CD4-positive, alpha-beta memory T cell (primary cell): ENCODE data around the gene TPO. TPM values are rescaled to one million over a fixed set of nuclear protein-coding genes. Genes with fewer than 3 reads are reported as not detected.

Source experiments
- CTCF ChIA-PET: fragments of 350-600 bp; sonication (Branson Sonifier 250); formaldehyde crosslinking; loops from one replicate; lab custom pipeline; 2021; ENCODE audit warnings: inconsistent platforms; ENCODE audit not compliant: partially characterized antibody; lab: Charles Lee
- POLR2A ChIA-PET: fragments of 350-600 bp; sonication (Branson Sonifier 250); formaldehyde crosslinking; loops from one replicate; lab custom pipeline; 2021; ENCODE audit not compliant: partially characterized antibody; lab: Charles Lee
- DNase-seq, 5 donors: peaks; one replicate each; pipeline versions ENCODE4 v3.0.0 to v3.0.0-alpha.2; 2020 to 2022; ENCODE audit warnings: mixed read lengths in 1 of 5
- H3K27ac ChIP-seq: one replicate; pipeline ENCODE4 v1.7.0; 2013; ENCODE audit warnings: low read depth, low read length
- H3K27me3 ChIP-seq: 2 replicates; pipeline ENCODE4 v1.7.0; 2013; ENCODE audit warnings: mild to moderate bottlenecking, low read length, moderate library complexity; ENCODE audit not compliant: insufficient read depth
- H3K36me3 ChIP-seq: 2 replicates; pipeline ENCODE4 v1.7.0; 2013; ENCODE audit warnings: mild to moderate bottlenecking, low read length, moderate library complexity; ENCODE audit not compliant: insufficient read depth
- H3K4me1 ChIP-seq: 2 replicates; pipeline ENCODE4 v1.7.0; 2013; ENCODE audit warnings: mild to moderate bottlenecking, low read length, moderate library complexity; ENCODE audit not compliant: insufficient read depth
- H3K4me3 ChIP-seq, 2 donors: one replicate each; pipeline ENCODE4 v1.7.0; 2013; ENCODE audit warnings: low read length in 2 of 2, mild to moderate bottlenecking in 1 of 2
- H3K9me3 ChIP-seq, 2 donors: one replicate each; pipeline ENCODE4 v1.7.0; 2013; ENCODE audit warnings: low read length in 2 of 2, control low read depth in 1 of 2; ENCODE audit not compliant: control insufficient read depth in 1 of 2
- H3K27ac Mint-ChIP-seq, 7 donors: one replicate each; pipeline ENCODE4 v1.8.0; 2020 to 2021; ENCODE audit warnings: mixed read lengths in 7 of 7, mild to moderate bottlenecking in 6 of 7, inconsistent platforms in 3 of 7, moderate library complexity in 3 of 7
- H3K27me3 Mint-ChIP-seq, 2 donors: one replicate each; pipeline ENCODE4 v1.8.0; 2020 to 2021; ENCODE audit warnings: mixed read lengths in 2 of 2
- H3K36me3 Mint-ChIP-seq, 2 donors: one replicate each; pipeline ENCODE4 v1.8.0; 2020 to 2021; ENCODE audit warnings: mixed read lengths in 2 of 2, inconsistent platforms in 1 of 2, mild to moderate bottlenecking in 1 of 2
- H3K4me1 Mint-ChIP-seq, 4 donors: one replicate each; pipeline ENCODE4 v1.8.0; 2020 to 2021; ENCODE audit warnings: mixed read lengths in 4 of 4, mild to moderate bottlenecking in 1 of 4
- H3K4me3 Mint-ChIP-seq, 8 donors: one replicate each; pipeline ENCODE4 v1.8.0; 2020 to 2021; ENCODE audit warnings: mixed read lengths in 8 of 8, mild to moderate bottlenecking in 7 of 8, moderate library complexity in 6 of 8, inconsistent platforms in 3 of 8
- H3K9me3 Mint-ChIP-seq, 8 donors: one replicate each; pipeline ENCODE4 v1.8.0; 2020 to 2021; ENCODE audit warnings: mixed read lengths in 8 of 8, mild to moderate bottlenecking in 5 of 8, inconsistent platforms in 3 of 8, moderate library complexity in 1 of 8
- intact Hi-C: fragments of 100-400 bp; cut with micrococcal nuclease; formaldehyde crosslinking; loops from one replicate; pipeline ENCODE4 v1.15.1; 2023
- polyA plus RNA-seq, 2 donors: library from polyadenylated mRNA; unstranded; fragments of 300-500 nt; fragmentation: Illumina TruSeq; gene quantifications; one replicate each; pipeline ENCODE4 v1.2.3, GENCODE V29; 2021
- total RNA-seq, 2 experiments: library from RNA; stranded (reverse); gene quantifications; one replicate each; pipeline ENCODE4 v1.2.3, GENCODE V29; 2021

The TPO gene
- total and polyA plus RNA-seq, 4 experiments from 2014 or later = 3.2 to 10.6 TPM; not detected in 2

- no peak for DNase-seq
- Mint-ChIP-seq H3K27me3 (peaks cover 0 to 7% of the 10 kb centered on the region in 2 donors), H3K4me3 (no peak overlapping the region), H3K27ac (no peak overlapping the region), H3K36me3 (no peaks in the 10 kb centered on the region), H3K4me1 (peaks cover 4 to 7% (median 5%) of the 10 kb centered on the region in 4 donors), H3K9me3 (peaks cover 0 to 20% (median 3%) of the 10 kb centered on the region in 8 donors)
- POLR2A ChIA-PET = no interaction called here
- CTCF ChIA-PET = no interaction called here
- no peaks in the 10 kb centered on the region for H3K27me3 ChIP-seq
- no peaks in the 10 kb centered on the region for H3K36me3 ChIP-seq
- no peaks in the 10 kb centered on the region for H3K4me1 ChIP-seq
- H3K27ac ChIP-seq = no peak overlapping the region
- H3K9me3 ChIP-seq = no peaks in the 10 kb centered on the region
- intact Hi-C loops = no loop called here
- H3K4me3 ChIP-seq = no peak overlapping the region
Observed at GRCh38 chr2:1393321-1393720, 19.9 kb upstream of the TPO start.

- DNase-seq = no peak
- no peak overlapping the region for H3K27ac ChIP-seq
- Mint-ChIP-seq H3K4me3 (no peak overlapping the region), H3K27me3 (peaks cover 0 to 7% of the 10 kb centered on the region in 2 donors), H3K4me1 (peaks cover 0 to 5% (median 2%) of the 10 kb centered on the region in 4 donors), H3K9me3 (peaks cover 0 to 12% (median 1%) of the 10 kb centered on the region in 8 donors), H3K36me3 (no peaks in the 10 kb centered on the region), H3K27ac (no peak overlapping the region)
- H3K9me3 ChIP-seq = no peaks in the 10 kb centered on the region
- H3K27me3 ChIP-seq = no peaks in the 10 kb centered on the region
- intact Hi-C loops = no loop called here
- no peak overlapping the region for H3K4me3 ChIP-seq
- POLR2A ChIA-PET = no interaction called here
- H3K36me3 ChIP-seq = no peaks in the 10 kb centered on the region
- H3K4me1 ChIP-seq = no peaks in the 10 kb centered on the region
- CTCF ChIA-PET = no interaction called here
Observed at GRCh38 chr2:1394709-1395408, 18.4 kb upstream of the TPO start.

DNA sequence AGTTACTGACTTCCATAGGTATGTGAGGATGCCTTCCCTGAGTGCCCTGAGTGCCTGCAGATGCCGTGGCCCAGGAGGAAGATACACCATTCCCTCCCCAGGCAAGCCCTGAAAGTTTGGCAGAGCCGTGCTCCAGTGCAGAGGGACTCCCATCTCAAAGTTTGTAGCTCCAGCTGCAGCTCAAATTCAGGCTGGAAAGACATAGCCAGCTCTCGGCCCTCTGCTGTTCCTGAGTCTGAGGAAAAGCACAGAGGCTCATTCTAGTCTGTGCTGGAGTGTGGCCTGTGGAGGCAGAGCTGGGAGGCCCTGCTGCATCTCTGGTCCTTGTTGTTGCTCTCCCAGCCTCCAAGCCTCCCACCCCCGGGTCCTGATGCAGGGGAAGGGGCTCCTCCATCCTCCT lies 15.9 kb upstream of the TPO start:
- Histone ChIP-seq H3K36me3 (no peaks in the 10 kb centered on the region), H3K27me3 (no peaks in the 10 kb centered on the region), H3K4me1 (no peaks in the 10 kb centered on the region), H3K9me3 (no peaks in the 10 kb centered on the region), H3K27ac (no peak overlapping the region), H3K4me3 (no peak overlapping the region)
- intact Hi-C loops = no loop called here
- Mint-ChIP-seq H3K4me1 (peaks cover 0 to 5% (median 2%) of the 10 kb centered on the region in 4 donors), H3K9me3 (peaks cover 0 to 4% (median under 1%) of the 10 kb centered on the region in 8 donors), H3K36me3 (no peaks in the 10 kb centered on the region), H3K27me3 (peaks cover 0 to 6% of the 10 kb centered on the region in 2 donors), H3K27ac (no peak overlapping the region), H3K4me3 (no peak overlapping the region)
- no peak for DNase-seq
- ChIA-PET POLR2A (no interaction called here), CTCF (no interaction called here)

GRCh38 chr2:1398191-1398590 lies 15.1 kb upstream of the TPO start:
- Mint-ChIP-seq H3K36me3 (no peaks in the 10 kb centered on the region), H3K27ac (no peak overlapping the region), H3K9me3 (peaks cover 0 to 10% (median 0%) of the 10 kb centered on the region in 8 donors), H3K4me3 (no peak overlapping the region), H3K4me1 (peaks cover 0 to 5% (median 2%) of the 10 kb centered on the region in 4 donors), H3K27me3 (peaks cover 0 to 2% of the 10 kb centered on the region in 2 donors)
- ChIA-PET CTCF (no interaction called here), POLR2A (no interaction called here)
- no peak overlapping the region for H3K4me3 ChIP-seq
- DNase-seq = no peak
- H3K27ac ChIP-seq = no peak overlapping the region
- intact Hi-C loops = no loop called here
- H3K4me1 ChIP-seq = no peaks in the 10 kb centered on the region
- no peaks in the 10 kb centered on the region for H3K9me3 ChIP-seq
- no peaks in the 10 kb centered on the region for H3K27me3 ChIP-seq
- no peaks in the 10 kb centered on the region for H3K36me3 ChIP-seq

DNA sequence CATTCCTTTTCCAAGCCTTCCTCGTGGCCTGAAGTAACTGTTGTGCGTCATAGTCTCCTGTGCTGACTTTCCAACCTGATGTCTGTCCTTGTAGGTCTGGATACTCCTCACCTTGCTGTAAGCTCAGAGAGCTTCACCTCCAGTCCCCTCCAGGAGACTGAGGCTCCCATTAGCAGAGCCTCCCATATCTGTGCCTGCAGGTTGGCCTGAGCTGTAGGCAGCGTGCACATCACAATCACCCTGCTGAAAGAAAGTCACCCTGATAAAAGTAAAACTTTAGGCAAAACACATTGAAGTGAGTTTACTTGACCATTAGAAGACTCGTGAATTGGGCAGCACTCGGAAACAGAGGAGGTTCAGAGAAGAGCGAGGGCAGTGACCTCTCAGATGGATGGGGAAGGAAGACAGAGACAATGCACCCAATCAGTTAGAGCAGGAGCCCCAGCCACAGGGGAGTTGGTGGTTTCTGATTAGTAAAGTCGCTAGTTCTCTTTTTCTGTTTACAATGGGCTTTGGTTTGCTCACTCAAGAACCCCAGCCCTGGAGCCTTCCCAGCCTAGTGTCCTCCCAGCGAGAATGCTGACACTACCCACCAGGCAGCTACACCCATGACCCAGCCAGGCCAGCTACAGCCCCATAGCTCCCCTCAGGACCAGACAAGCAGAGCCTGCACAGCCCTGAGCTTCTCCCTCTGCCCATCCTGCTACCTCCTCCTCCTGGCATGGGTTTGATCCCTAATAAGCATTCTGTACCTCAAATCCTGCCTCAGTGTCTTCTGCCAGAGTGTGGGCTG lies 12.1 kb upstream of the TPO start:
- H3K27me3 ChIP-seq = no peaks in the 10 kb centered on the region
- Mint-ChIP-seq H3K4me3 (peak overlapping the region in 1 of 8 donors; percentile 17), H3K9me3 (peaks cover 0 to 10% (median 0%) of the 10 kb centered on the region in 8 donors), H3K27ac (peak overlapping the region in 2 of 7 donors; percentile 79 to 85), H3K27me3 (peaks cover 0 to 2% of the 10 kb centered on the region in 2 donors), H3K4me1 (peaks cover 0 to 5% (median 2%) of the 10 kb centered on the region in 4 donors), H3K36me3 (no peaks in the 10 kb centered on the region)
- no peaks in the 10 kb centered on the region for H3K9me3 ChIP-seq
- POLR2A ChIA-PET = no interaction called here
- no peaks in the 10 kb centered on the region for H3K36me3 ChIP-seq
- CTCF ChIA-PET = interaction anchor here (0.7 kb wide), 1 partner anchor 22 kb away, joined by 3 read pairs; no protein-coding TSS in a partner anchor
- H3K27ac ChIP-seq = no peak overlapping the region
- H3K4me3 ChIP-seq = no peak overlapping the region
- intact Hi-C loops = no loop called here
- H3K4me1 ChIP-seq = no peaks in the 10 kb centered on the region
- no peak for DNase-seq

GRCh38 chr2:1402064-1402463 lies 11.2 kb upstream of the TPO start:
- H3K36me3 ChIP-seq = no peaks in the 10 kb centered on the region
- no peak overlapping the region for H3K4me3 ChIP-seq
- intact Hi-C loops = no loop called here
- no peaks in the 10 kb centered on the region for H3K27me3 ChIP-seq
- Mint-ChIP-seq H3K9me3 (peaks cover 0 to 10% (median 0%) of the 10 kb centered on the region in 8 donors), H3K4me1 (peaks cover 2 to 10% (median 6%) of the 10 kb centered on the region in 4 donors), H3K36me3 (no peaks in the 10 kb centered on the region), H3K4me3 (no peak overlapping the region), H3K27me3 (peaks cover 0 to 2% of the 10 kb centered on the region in 2 donors), H3K27ac (peak overlapping the region in 1 of 7 donors; percentile 8)
- ChIA-PET POLR2A (no interaction called here), CTCF (no interaction called here)
- DNase-seq = no peak
- H3K27ac ChIP-seq = no peak overlapping the region
- no peaks in the 10 kb centered on the region for H3K4me1 ChIP-seq
- no peaks in the 10 kb centered on the region for H3K9me3 ChIP-seq

- Histone ChIP-seq H3K4me1 (no peaks in the 10 kb centered on the region), H3K27me3 (no peaks in the 10 kb centered on the region), H3K4me3 (no peak overlapping the region), H3K27ac (no peak overlapping the region), H3K9me3 (no peaks in the 10 kb centered on the region), H3K36me3 (no peaks in the 10 kb centered on the region)
- Mint-ChIP-seq H3K9me3 (peaks cover 0 to 10% (median 0%) of the 10 kb centered on the region in 8 donors), H3K4me3 (no peak overlapping the region), H3K36me3 (no peaks in the 10 kb centered on the region), H3K27me3 (no peaks in the 10 kb centered on the region), H3K27ac (no peak overlapping the region), H3K4me1 (peaks cover 2 to 10% (median 6%) of the 10 kb centered on the region in 4 donors)
- DNase-seq = no peak
- ChIA-PET CTCF (no interaction called here), POLR2A (no interaction called here)
- intact Hi-C loops = no loop called here
Observed at GRCh38 chr2:1403565-1403964, 9.7 kb upstream of the TPO start.
